SKM-1 treated with dmso at 0.1 percent for 144 hours (cell line): Measurements from ENCODE around the gene GPATCH3.
"Not testable (repeated sequence)": the region's sequence is repeated elsewhere in the genome, so short reads cannot be mapped to it uniquely, and the experiment has no call there.

ENCODE experiments used
- DNase-seq: peaks from one replicate; lab custom pipeline; 2025; ENCODE audit not compliant: unreplicated experiment; lab: John Stamatoyannopoulos, UW

Gene GPATCH3

DNA sequence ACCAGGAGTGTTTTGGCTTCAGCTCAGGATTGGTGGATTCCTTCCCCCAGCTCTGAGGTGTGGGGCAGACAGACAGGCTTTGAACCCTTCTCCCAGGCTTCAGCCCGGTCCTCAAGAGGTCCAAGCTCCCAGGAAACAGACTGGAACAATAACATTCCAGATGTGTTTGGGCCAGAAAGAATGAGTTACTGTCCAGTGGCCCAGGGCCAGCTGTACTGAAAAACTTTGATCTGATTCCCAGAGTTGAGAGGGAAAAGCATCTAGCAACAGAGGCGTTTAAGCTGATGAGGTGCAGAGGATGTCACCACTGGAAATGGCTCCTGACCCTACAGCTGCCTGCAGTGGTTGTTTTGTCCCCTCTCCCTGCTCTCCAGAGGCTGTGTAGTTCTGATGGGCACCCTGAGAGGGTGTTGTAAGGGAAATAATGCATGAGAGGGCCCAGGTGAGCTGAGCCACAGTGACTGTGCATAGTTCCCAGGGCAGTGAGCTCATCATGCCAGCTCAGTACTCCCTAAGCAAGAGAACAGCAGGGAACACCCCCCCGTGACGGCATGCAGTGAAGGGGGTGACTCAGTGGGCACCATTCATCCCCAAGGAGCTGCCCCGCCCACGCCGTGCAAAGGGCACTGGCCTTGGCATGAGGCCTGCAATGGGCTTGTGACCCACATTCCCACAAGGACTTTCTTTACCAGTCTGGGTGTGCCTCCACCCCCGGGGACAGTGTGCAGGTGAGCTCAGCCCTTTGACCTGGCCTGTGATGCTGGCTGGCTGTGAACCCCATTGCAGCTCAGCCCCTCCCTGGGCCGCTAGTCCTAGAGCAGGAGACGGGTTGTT lies 51.1 kb downstream of the GPATCH3 start:
- no peak for DNase-seq

DNA sequence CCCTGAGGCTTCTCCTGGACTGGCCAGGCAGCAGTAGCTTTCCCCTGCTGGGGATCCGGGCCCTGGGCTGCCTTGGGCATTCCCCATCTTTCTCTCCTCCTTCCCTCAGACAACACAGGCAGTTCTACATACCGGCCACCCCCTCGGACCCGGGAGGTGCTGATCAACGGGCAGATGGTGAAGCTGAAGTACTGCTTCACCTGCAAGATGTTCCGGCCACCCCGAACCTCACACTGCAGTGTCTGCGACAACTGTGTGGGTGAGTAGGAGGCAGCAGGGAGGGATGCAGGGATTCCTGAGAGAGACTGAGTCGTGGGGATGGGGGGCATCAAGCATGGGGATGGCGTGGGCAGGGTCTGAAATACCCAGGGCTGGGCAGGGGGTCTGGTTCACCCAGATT lies 51.8 kb downstream of the GPATCH3 start:
- no peak for DNase-seq

DNA sequence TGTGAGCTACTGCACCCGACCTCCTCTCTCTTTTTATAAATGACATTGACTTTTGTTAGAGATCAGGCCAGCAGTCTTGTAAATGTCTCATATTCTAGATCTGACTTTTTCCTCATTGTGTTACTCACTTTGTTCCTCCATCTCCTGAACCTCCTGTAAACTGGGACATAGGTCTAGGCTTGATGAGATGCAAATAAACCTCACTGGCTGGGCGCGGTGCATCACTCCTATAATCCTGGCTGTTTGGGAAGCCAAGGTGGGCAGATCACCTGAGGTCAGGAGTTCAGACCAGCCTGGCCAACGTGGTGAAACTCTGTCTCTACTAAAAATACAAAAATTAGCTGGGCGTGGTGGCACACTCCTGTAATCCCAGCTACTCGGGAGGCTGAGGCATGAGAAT lies 52.4 kb downstream of the GPATCH3 start:
- DNase-seq, result not testable (repeated sequence)

GRCh38 chr1:26844424-26845196 lies 55.7 kb downstream of the GPATCH3 start:
- no peak for DNase-seq
